Measurements from ENCODE around the gene RCC1. TPM values are rescaled to one million over a fixed set of nuclear protein-coding genes. Genes with fewer than 3 reads are reported as not detected.
"Not testable (repeated sequence)": the region's sequence is repeated elsewhere in the genome, so short reads cannot be mapped to it uniquely, and the experiment has no call there.

The RCC1 gene
- total RNA-seq, 4 donors from 2014 or later: 3.8 to 37.6 (median 13.8) TPM

- Histone ChIP-seq H3K4me1 (peaks cover 3 to 7% of the 10 kb centered on the region in 2 donors), H3K27me3 (no peaks in the 10 kb centered on the region), H3K4me3 (peak overlapping the region; percentile 31 to 53), H3K27ac (peak overlapping the region; percentile 84 to 85), H3K36me3 (no peaks in the 10 kb centered on the region), H3K9me3 (no peaks in the 10 kb centered on the region)
- intact Hi-C loops (cut with DNase I; ENCODE audit: low total_unique reads): loop anchor here (5.0 kb wide), 1 partner anchor 83 kb away; no protein-coding TSS in a partner anchor
- no peak for DNase-seq
- no peak for TF ChIP-seq POLR2A (IDR thresholded peaks at IDR 0.05)
- no peak for TF ChIP-seq CTCF (IDR thresholded peaks at IDR 0.05)
These were observed 13.0 kb downstream of the RCC1 start for GRCh38 chr1:28518745-28519341.

- Histone ChIP-seq H3K4me3 (no peak overlapping the region), H3K4me1 (peaks cover 3 to 7% of the 10 kb centered on the region in 2 donors), H3K36me3 (no peaks in the 10 kb centered on the region), H3K27ac (no peak overlapping the region), H3K9me3 (no peaks in the 10 kb centered on the region), H3K27me3 (no peaks in the 10 kb centered on the region)
- DNase-seq: no peak
- TF ChIP-seq CTCF (IDR thresholded peaks at IDR 0.05) (no peak), POLR2A (IDR thresholded peaks at IDR 0.05) (no peak)
- intact Hi-C loops (cut with DNase I; ENCODE audit: low total_unique reads): loop anchor here (5.0 kb wide), 1 partner anchor 82 kb away; no protein-coding TSS in a partner anchor
These were observed 14.3 kb downstream of the RCC1 start for GRCh38 chr1:28519946-28520725.

- H3K36me3 ChIP-seq; DNase-seq; H3K4me3 ChIP-seq; H3K4me1 ChIP-seq; H3K27me3 ChIP-seq; H3K9me3 ChIP-seq; H3K27ac ChIP-seq; intact Hi-C loops (cut with DNase I; ENCODE audit: low total_unique reads): not testable (repeated sequence)
These were observed 15.0 kb downstream of the RCC1 start for GRCh38 chr1:28520796-28521195.

GRCh38 chr1:28521502-28522164, 15.8 kb downstream of the RCC1 start:
- Histone ChIP-seq H3K4me3 (no peak overlapping the region), H3K4me1 (peaks cover 3 to 7% of the 10 kb centered on the region in 2 donors), H3K36me3 (no peaks in the 10 kb centered on the region), H3K27ac (no peak overlapping the region), H3K9me3 (no peaks in the 10 kb centered on the region), H3K27me3 (no peaks in the 10 kb centered on the region)
- TF ChIP-seq CTCF (IDR thresholded peaks at IDR 0.05): no peak
- no peak for TF ChIP-seq POLR2A (IDR thresholded peaks at IDR 0.05)
- intact Hi-C loops (cut with DNase I; ENCODE audit: low total_unique reads): no loop called here
- DNase-seq: no peak

GRCh38 chr1:28522537-28522936, 16.7 kb downstream of the RCC1 start:
- H3K36me3 ChIP-seq; DNase-seq; H3K4me3 ChIP-seq; H3K4me1 ChIP-seq; H3K27me3 ChIP-seq; H3K9me3 ChIP-seq; H3K27ac ChIP-seq; intact Hi-C loops (cut with DNase I; ENCODE audit: low total_unique reads): not testable (repeated sequence)

GRCh38 chr1:28525002-28525642, 19.3 kb downstream of the RCC1 start:
- H3K27ac ChIP-seq; H3K4me1 ChIP-seq; H3K4me3 ChIP-seq; intact Hi-C loops (cut with DNase I; ENCODE audit: low total_unique reads); DNase-seq; H3K36me3 ChIP-seq; H3K9me3 ChIP-seq; H3K27me3 ChIP-seq: not testable (repeated sequence)
